IMR-90 (cell line): ENCODE measurements around the gene PBX3. TPM values are rescaled to one million over a fixed set of nuclear protein-coding genes. Genes with fewer than 3 reads are reported as not detected.

Experiments
- ATAC-seq: fragments of 200-7000 bp; cut with Tn5 transposase; 2 replicates; pipeline ENCODE4 v1.9.1; 2020; ENCODE audit warnings: low read depth, mild to moderate bottlenecking, moderate library complexity
- BruUV-seq: library from RNA; stranded (reverse); fragments of 400-500 nt; replicated peaks from 2 replicates; lab custom pipeline; 2021; lab: Mats Ljungman, UMichigan
- CTCF ChIA-PET: fragments of 300-600 bp; formaldehyde crosslinking; extraction: SDS; loops from one replicate; lab custom pipeline; 2021; ENCODE audit warnings: antibody characterized with exemption; lab: Yijun Ruan, JAX
- POLR2A ChIA-PET: fragments of 300-600 bp; sonication (Branson Sonifier 250); formaldehyde crosslinking; loops from one replicate; lab custom pipeline; 2022; ENCODE audit warnings: antibody characterized with exemption; ENCODE audit not compliant: unreplicated experiment; lab: Charles Lee
- DNase-seq: peaks from one replicate; pipeline ENCODE4 v3.0.0; 2013
- H2AFZ ChIP-seq: replicated peaks from 2 replicates; pipeline ENCODE3; 2013; ENCODE audit warnings: low read length, mild to moderate bottlenecking; ENCODE audit not compliant: poor library complexity
- H2AK5ac ChIP-seq: 2 replicates; pipeline ENCODE4 v1.6.1; 2013; ENCODE audit warnings: low read depth, low read length, inconsistent platforms
- H2AK9ac ChIP-seq: replicated peaks from 2 replicates; pipeline ENCODE3; 2013; ENCODE audit warnings: mild to moderate bottlenecking, low read depth, low read length, moderate library complexity; ENCODE audit not compliant: poor library complexity
- H2BK120ac ChIP-seq: 2 replicates; pipeline ENCODE4 v1.6.1; 2013; ENCODE audit warnings: low read depth, low read length, inconsistent platforms
- H2BK15ac ChIP-seq: 3 replicates; pipeline ENCODE4 v1.6.1; 2013; ENCODE audit warnings: low read depth, low read length, inconsistent platforms
- H2BK20ac ChIP-seq: 2 replicates; pipeline ENCODE4 v1.6.1; 2013; ENCODE audit warnings: low read depth, mild to moderate bottlenecking, inconsistent platforms, low read length, moderate library complexity
- H2BK5ac ChIP-seq: 2 replicates; pipeline ENCODE4 v1.6.1; 2013; ENCODE audit warnings: mild to moderate bottlenecking, low read depth, low read length, inconsistent platforms; ENCODE audit not compliant: poor library complexity, severe bottlenecking
- H3K14ac ChIP-seq: replicated peaks from 2 replicates; pipeline ENCODE4 v1.6.1; 2013; ENCODE audit warnings: low read depth, low read length, inconsistent platforms
- H3K18ac ChIP-seq: 2 replicates; pipeline ENCODE4 v1.6.1; 2013; ENCODE audit warnings: low read depth, low read length, control low read depth
- H3K23ac ChIP-seq: 2 replicates; pipeline ENCODE4 v1.6.1; 2013; ENCODE audit warnings: low read depth, low read length, inconsistent platforms
- H3K27ac ChIP-seq: 2 replicates; pipeline ENCODE4 v1.5.1; 2013; ENCODE audit warnings: mild to moderate bottlenecking, control low read depth, low read length; ENCODE audit not compliant: insufficient read depth
- H3K27me3 ChIP-seq: 2 replicates; pipeline ENCODE4 v1.6.1; 2013; ENCODE audit warnings: low read length; ENCODE audit not compliant: control insufficient read depth, insufficient read depth
- H3K36me3 ChIP-seq: 2 replicates; pipeline ENCODE4 v1.6.1; 2013; ENCODE audit warnings: low read length, mixed read lengths; ENCODE audit not compliant: control insufficient read depth, insufficient read depth
- H3K4ac ChIP-seq: 2 replicates; pipeline ENCODE4 v1.6.1; 2013; ENCODE audit warnings: low read depth, low read length, inconsistent platforms
- H3K4me1 ChIP-seq: 2 replicates; pipeline ENCODE4 v1.6.1; 2013; ENCODE audit warnings: low read length, mixed read lengths; ENCODE audit not compliant: control insufficient read depth, insufficient read depth
- H3K4me2 ChIP-seq: 2 replicates; pipeline ENCODE4 v1.6.1; 2013; ENCODE audit warnings: low read depth, mild to moderate bottlenecking, control low read depth, low read length, moderate library complexity
- H3K4me3 ChIP-seq: 2 replicates; pipeline ENCODE4 v1.5.1; 2013; ENCODE audit warnings: low read depth, mild to moderate bottlenecking, control low read depth, low read length, moderate library complexity; ENCODE audit not compliant: insufficient read depth
- H3K56ac ChIP-seq: 2 replicates; pipeline ENCODE4 v1.6.1; 2013; ENCODE audit warnings: low read length, inconsistent platforms; ENCODE audit not compliant: insufficient read depth; ENCODE audit errors: extremely low read depth
- H3K79me1 ChIP-seq, 2 experiments: 2 replicates each; pipeline ENCODE4 v1.6.1; 2013; ENCODE audit warnings: low read length in 2 of 2, inconsistent platforms in 1 of 2, low read depth in 1 of 2
- H3K9ac ChIP-seq: 2 replicates; pipeline ENCODE4 v1.6.1; 2013; ENCODE audit warnings: low read depth, low read length, control low read depth
- H3K9me1 ChIP-seq: 2 replicates; pipeline ENCODE4 v1.6.1; 2013; ENCODE audit warnings: low read length, inconsistent platforms; ENCODE audit not compliant: insufficient read depth
- H3K9me3 ChIP-seq: 2 replicates; pipeline ENCODE4 v1.6.1; 2013; ENCODE audit warnings: low read length; ENCODE audit not compliant: control insufficient read depth, insufficient read depth
- H4K20me1 ChIP-seq: 2 replicates; pipeline ENCODE4 v1.6.1; 2013; ENCODE audit warnings: low read length, inconsistent platforms; ENCODE audit not compliant: insufficient read depth
- H4K5ac ChIP-seq: 2 replicates; pipeline ENCODE4 v1.6.1; 2013; ENCODE audit warnings: mild to moderate bottlenecking, low read depth, low read length, control low read depth
- H4K8ac ChIP-seq, 2 experiments: 2 replicates each; pipeline ENCODE4 v1.6.1; 2013; ENCODE audit warnings: low read depth in 2 of 2, low read length in 2 of 2, control low read depth in 1 of 2, inconsistent platforms in 1 of 2
- H4K91ac ChIP-seq: 2 replicates; pipeline ENCODE4 v1.6.1; 2013; ENCODE audit warnings: low read depth, low read length, inconsistent platforms; ENCODE audit not compliant: insufficient read depth
- BHLHE40 ChIP-seq: fragments of 150-350 bp; IDR thresholded peaks from 2 replicates; pipeline ENCODE4 v1.6.1; 2016; ENCODE audit warnings: mild to moderate bottlenecking, low read depth, low read length
- CEBPB ChIP-seq: IDR thresholded peaks from 2 replicates; pipeline ENCODE4 v1.6.1; 2012; ENCODE audit warnings: low read depth, low read length, improper control_type of control experiment
- CHD1 ChIP-seq: IDR thresholded peaks from 2 replicates; pipeline ENCODE4 v1.6.1; 2012; ENCODE audit warnings: low read depth, low read length, improper control_type of control experiment
- ELK1 ChIP-seq: fragments of 150-350 bp; IDR thresholded peaks from 2 replicates; pipeline ENCODE4 v1.6.1; 2016; ENCODE audit warnings: low read depth, mild to moderate bottlenecking, low read length, moderate library complexity, borderline replicate concordance
- FOS ChIP-seq: fragments of 150-350 bp; IDR thresholded peaks from 2 replicates; pipeline ENCODE4 v1.6.1; 2016; ENCODE audit warnings: low read depth, low read length
- MAFK ChIP-seq: IDR thresholded peaks from 2 replicates; pipeline ENCODE4 v1.6.1; 2012; ENCODE audit warnings: low read depth, low read length, improper control_type of control experiment
- MAZ ChIP-seq: IDR thresholded peaks from 2 replicates; pipeline ENCODE4 v1.6.1; 2012; ENCODE audit warnings: low read depth, mild to moderate bottlenecking, low read length, improper control_type of control experiment, moderate library complexity, borderline replicate concordance
- MXI1 ChIP-seq: IDR thresholded peaks from 2 replicates; pipeline ENCODE4 v1.6.1; 2012; ENCODE audit warnings: low read depth, mild to moderate bottlenecking, low read length, moderate library complexity, borderline replicate concordance
- NFE2L2 ChIP-seq: fragments of 150-350 bp; IDR thresholded peaks from 2 replicates; pipeline ENCODE4 v1.6.1; 2016; ENCODE audit warnings: low read depth, mild to moderate bottlenecking, low read length
- POLR2A ChIP-seq: IDR thresholded peaks from 2 replicates; pipeline ENCODE4 v1.6.1; 2012; ENCODE audit warnings: mild to moderate bottlenecking, low read depth, low read length
- RAD21 ChIP-seq: IDR thresholded peaks from 2 replicates; pipeline ENCODE4 v1.6.1; 2012; ENCODE audit warnings: low read length, improper control_type of control experiment
- RCOR1 ChIP-seq: IDR thresholded peaks from 2 replicates; pipeline ENCODE4 v1.6.1; 2012; ENCODE audit warnings: mild to moderate bottlenecking, low read length, improper control_type of control experiment; ENCODE audit not compliant: insufficient replicate concordance
- RFX5 ChIP-seq: IDR thresholded peaks from 2 replicates; pipeline ENCODE4 v1.8.0; 2012; ENCODE audit warnings: low read depth, mild to moderate bottlenecking, low read length, moderate library complexity
- SMC3 ChIP-seq: fragments of 150-350 bp; IDR thresholded peaks from 2 replicates; pipeline ENCODE4 v1.6.1; 2016; ENCODE audit warnings: low read depth, mild to moderate bottlenecking, antibody characterized with exemption, low read length, moderate library complexity
- USF2 ChIP-seq: fragments of 150-350 bp; IDR thresholded peaks from 2 replicates; pipeline ENCODE4 v1.6.1; 2017; ENCODE audit warnings: mild to moderate bottlenecking, antibody characterized with exemption, low read length, low read depth
- WGBS, 2 experiments: methylation state at CpG; one replicate each; pipeline versions ENCODE4 v1.1.5 to v1.1.7; 2013; ENCODE audit warnings: missing lambda C conversion rate in 2 of 2; ENCODE audit not compliant: insufficient read length in 1 of 2; ENCODE audit errors: extremely low coverage in 2 of 2; 5-methylcytosine and 5-hydroxymethylcytosine counted together
- dilution Hi-C: fragments of 300-500 bp; cut with HindIII; formaldehyde crosslinking; loops from one replicate; pipeline ENCODE4 v1.14.3; 2018; ENCODE audit warnings: low sequenced_read_pairs; ENCODE audit not compliant: unreplicated experiment
- in situ Hi-C: fragments of 300-500 bp; cut with MboI; formaldehyde crosslinking; loops from 3 replicates; pipeline ENCODE4 v1.14.3; 2019; ENCODE audit warnings: low sequenced_read_pairs, inconsistent platforms, mixed read lengths
- intact Hi-C: fragments of 100-400 bp; cut with micrococcal nuclease; formaldehyde crosslinking; loops from 2 replicates; pipeline ENCODE4 v1.10.0; 2022
- polyA plus RNA-seq, 3 experiments: library from polyadenylated mRNA; depleted of rRNA; stranded (reverse); fragments of >200 nt; gene quantifications; 2 replicates each; pipeline ENCODE4 v1.2.3, GENCODE V29; 2012; ENCODE audit warnings: low replicate concordance in 1 of 3
- total RNA-seq: library from RNA; depleted of rRNA; stranded (reverse); fragments of >200 nt; gene quantifications from 2 replicates; pipeline ENCODE4 v1.2.3, GENCODE V29; 2012
- TF ChIP-seq, protein P1 (sequence below): conservative IDR thresholded peaks from 2 replicates; pipeline ENCODE4 v1.5.1; 2012; ENCODE audit warnings: mild to moderate bottlenecking, low read depth, low read length, improper control_type of control experiment

Gene PBX3
- total and polyA plus RNA-seq, 2 of the 4 experiments (the other 2 are of a cell fraction) = 12.0 to 15.6 TPM

DNA sequence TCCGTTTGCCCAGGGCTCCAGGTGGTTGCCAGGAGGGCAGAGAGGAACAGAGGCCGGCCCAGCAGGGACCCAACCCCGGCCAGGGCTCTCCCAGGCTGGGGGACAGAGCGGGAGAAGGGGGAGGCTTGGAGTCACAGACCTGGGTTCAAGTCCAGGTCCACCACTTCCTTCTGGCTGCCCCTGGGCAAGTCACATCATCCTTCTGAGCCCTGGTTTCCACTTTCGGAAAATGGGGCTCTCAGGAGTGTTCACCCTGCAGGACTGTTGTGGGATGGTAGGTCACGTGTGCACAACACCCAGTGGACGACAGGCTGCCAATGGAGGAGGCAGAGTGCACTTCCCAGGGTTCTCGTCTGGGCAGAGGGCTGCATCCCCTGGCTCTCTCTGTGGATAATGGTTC is 245.4 kb downstream of the PBX3 start:
- H3K9me3 ChIP-seq = no peaks in the 10 kb centered on the region
- H4K91ac ChIP-seq = no peak overlapping the region

More for the DNA sequence above, 245.4 kb downstream of the PBX3 start:
- no peak overlapping the region for H3K18ac ChIP-seq
- no peak overlapping the region for H3K56ac ChIP-seq
- POLR2A ChIA-PET = no interaction called here
- TF ChIP-seq ELK1 = no peak
- TF ChIP-seq, protein P1, sequence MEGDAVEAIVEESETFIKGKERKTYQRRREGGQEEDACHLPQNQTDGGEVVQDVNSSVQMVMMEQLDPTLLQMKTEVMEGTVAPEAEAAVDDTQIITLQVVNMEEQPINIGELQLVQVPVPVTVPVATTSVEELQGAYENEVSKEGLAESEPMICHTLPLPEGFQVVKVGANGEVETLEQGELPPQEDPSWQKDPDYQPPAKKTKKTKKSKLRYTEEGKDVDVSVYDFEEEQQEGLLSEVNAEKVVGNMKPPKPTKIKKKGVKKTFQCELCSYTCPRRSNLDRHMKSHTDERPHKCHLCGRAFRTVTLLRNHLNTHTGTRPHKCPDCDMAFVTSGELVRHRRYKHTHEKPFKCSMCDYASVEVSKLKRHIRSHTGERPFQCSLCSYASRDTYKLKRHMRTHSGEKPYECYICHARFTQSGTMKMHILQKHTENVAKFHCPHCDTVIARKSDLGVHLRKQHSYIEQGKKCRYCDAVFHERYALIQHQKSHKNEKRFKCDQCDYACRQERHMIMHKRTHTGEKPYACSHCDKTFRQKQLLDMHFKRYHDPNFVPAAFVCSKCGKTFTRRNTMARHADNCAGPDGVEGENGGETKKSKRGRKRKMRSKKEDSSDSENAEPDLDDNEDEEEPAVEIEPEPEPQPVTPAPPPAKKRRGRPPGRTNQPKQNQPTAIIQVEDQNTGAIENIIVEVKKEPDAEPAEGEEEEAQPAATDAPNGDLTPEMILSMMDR = no peak
- no peak for TF ChIP-seq RAD21
- no peak for TF ChIP-seq MAZ
- no peak for TF ChIP-seq CHD1
- no peak for TF ChIP-seq BHLHE40
- no peak for TF ChIP-seq MXI1
- no peak for TF ChIP-seq POLR2A
- no peak for TF ChIP-seq MAFK
- no peak for TF ChIP-seq CEBPB
- no peak for TF ChIP-seq RCOR1
- no peak for TF ChIP-seq USF2
- TF ChIP-seq SMC3 = no peak
- no peak for TF ChIP-seq RFX5
- no peak for TF ChIP-seq NFE2L2
- no peak for TF ChIP-seq FOS
- BruUV-seq = no TSS peak
- WGBS, 2 experiments = 61% methylated on average over 3 of the region's 8 CpGs; no CpG with 5 or more reads in 1 of the 2 experiments
- dilution Hi-C loops (no loop called here), in situ Hi-C loops (no loop called here), intact Hi-C loops (no loop called here)
- no peak overlapping the region for H2AK9ac ChIP-seq
- H3K9me1 ChIP-seq = no peaks in the 10 kb centered on the region
- no peak overlapping the region for H2AK5ac ChIP-seq
- H3K4ac ChIP-seq = no peak overlapping the region
- no peak for ATAC-seq
- CTCF ChIA-PET = no interaction called here
- no peak overlapping the region for H3K27ac ChIP-seq
- no peak overlapping the region for H3K9ac ChIP-seq
- H3K4me3 ChIP-seq = no peak overlapping the region
- H3K4me2 ChIP-seq = no peak overlapping the region
- no peak overlapping the region for H4K5ac ChIP-seq
- H2BK5ac ChIP-seq = no peak overlapping the region
- H4K20me1 ChIP-seq = no peaks in the 10 kb centered on the region
- no peak overlapping the region for H4K8ac ChIP-seq
- no peaks in the 10 kb centered on the region for H3K4me1 ChIP-seq
- H3K14ac ChIP-seq = no peak overlapping the region
- no peak overlapping the region for H2BK15ac ChIP-seq
- DNase-seq = no peak
- H2BK20ac ChIP-seq = no peak overlapping the region
- H3K79me1 ChIP-seq = no peaks in the 10 kb centered on the region
- no peaks in the 10 kb centered on the region for H3K36me3 ChIP-seq
- no peak overlapping the region for H2AFZ ChIP-seq
- peaks cover 26% of the 10 kb centered on the region for H3K27me3 ChIP-seq
- H2BK120ac ChIP-seq = no peak overlapping the region
- H3K23ac ChIP-seq = no peak overlapping the region
